CD4-positive, alpha-beta T cell treated with Interleukin-17A for 4 hours (primary cell): Measurements from ENCODE around the gene MSI2.

Source experiments
- DNase-seq: peaks from one replicate; pipeline ENCODE4 v3.0.0-alpha.2; 2020; ENCODE audit warnings: mixed read lengths

MSI2 gene

DNA sequence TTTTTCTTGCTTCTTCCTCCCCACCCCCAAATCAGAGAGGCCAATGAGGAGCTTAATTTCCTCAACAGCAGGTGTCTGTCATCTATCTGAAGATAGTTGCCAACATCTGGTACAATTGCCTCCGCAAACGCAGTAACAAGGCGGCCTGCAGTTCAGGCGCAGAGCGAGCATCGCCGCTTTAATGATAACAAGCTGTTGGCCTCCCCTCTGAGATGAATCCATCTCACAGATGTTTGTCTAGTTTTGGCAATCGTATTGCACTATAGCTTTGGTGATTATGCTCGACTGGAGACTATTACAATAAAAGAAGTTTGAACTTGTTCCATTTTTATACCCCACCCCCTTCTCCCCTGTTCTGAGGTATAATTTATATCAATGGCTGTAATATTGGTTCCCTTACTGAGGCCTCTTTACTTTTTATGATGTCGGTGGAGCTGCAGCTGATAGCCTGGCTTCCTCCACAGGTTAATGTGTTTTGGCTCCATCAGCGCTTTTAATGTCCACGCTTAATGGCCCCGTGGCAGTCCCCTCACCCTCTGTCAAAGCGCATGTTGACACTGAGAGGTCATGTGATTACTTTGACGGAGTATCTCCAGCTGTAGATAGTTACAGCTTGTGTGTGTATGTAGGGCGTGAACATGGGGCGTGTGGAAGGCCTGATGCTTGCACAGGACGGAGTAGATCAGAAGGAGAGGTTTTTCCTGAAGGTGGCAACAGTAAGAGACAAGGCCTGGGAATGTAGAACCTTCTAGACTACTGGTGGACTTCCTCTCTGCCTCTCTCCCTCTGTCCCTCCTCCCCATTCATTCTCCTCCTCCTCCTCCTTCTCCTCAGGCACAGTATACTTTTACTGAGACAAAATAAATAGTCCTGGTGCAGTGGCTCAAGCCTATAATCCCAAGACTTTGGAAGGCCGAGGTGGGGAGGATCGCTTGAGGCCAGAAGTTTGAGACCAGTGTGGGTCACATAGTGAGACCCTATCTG is 164.7 kb downstream of the MSI2 start:
- DNase-seq = no peak

DNA sequence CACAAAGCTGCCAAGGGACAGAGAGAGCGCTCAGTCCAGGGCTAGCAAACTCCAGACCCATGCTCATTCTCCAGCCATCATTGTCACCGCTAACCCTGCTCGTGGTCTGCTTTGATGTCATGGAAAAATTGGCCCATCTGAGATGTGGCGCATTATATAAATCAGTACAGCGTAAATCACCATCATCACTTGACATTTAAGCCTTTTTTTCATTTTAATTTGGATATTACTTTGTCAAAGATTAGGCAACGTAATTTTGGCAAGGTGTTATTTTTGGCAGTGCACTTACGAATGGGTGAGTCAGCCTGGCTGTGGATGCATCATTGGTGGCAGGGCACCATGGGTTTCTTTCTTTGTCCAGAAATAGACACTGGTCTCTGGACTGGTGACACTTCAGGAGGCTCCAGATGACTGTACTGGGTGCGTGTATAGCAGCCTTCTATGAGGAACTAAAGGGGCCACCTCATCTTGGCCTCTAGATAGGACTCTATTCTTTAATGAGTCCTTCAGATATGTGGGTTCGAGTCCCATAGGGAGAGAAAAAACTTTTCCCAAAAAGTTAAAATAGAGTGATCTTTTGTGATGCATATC is 166.3 kb downstream of the MSI2 start:
- DNase-seq = no peak

DNA sequence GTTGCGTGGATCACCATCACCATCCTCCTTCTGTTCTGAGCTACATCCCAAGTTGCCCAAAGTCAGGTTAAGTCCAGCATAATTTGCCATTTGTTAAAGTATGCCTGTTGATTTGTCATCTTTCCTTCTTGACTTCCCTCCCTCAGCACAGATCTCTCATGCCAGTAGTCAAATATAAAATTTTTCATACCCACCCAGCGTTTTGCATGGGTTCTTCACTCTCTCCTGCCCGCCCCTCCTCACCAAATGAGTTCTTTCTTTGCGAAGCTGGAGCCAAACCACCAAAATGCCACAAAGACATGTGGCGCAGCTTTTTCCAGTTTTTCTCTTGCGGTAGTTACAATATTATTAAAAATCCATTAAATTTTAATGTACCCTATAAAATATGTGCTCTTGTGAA is 167.2 kb downstream of the MSI2 start:
- no peak for DNase-seq

DNA sequence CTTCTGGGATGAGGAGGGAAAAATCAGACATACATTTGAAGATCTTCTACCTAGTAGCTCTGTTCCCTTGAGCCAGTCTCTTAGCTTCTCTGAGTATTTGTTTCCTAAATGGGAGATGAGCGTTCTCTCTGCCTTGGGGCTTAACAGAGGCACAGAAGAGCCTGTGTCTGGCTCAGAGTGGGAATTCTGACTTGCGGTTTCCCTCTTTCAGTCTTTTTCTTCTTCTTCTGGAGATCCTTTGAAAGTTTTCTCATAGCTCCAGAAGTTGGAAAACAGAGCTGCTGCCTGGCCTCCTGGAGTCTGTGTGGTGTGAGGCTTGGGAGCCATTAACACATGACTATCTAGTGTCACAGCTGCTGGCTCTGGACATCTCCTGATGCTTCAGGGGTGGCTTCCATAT is 167.9 kb downstream of the MSI2 start:
- no peak for DNase-seq

DNA sequence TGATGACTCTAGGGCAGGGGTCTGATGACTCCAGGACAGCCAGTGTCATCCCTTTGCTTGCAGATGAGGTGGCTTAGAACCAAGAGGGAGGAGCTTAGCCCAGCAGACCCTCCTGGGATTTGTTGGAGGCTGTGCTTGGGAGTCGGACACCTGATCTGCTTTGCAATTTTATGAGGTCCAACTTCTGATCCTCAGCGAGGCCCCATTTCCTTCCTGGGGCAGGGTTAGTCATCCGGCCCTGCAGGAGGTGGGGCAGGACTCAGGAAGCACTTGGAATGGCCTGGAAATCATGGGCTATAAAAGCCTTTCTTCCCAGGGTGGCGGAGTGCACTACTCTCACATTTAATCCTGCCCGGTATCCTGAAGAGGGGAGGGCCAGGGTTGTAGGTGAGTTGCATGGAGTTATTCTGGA is 168.5 kb downstream of the MSI2 start:
- no peak for DNase-seq

DNA sequence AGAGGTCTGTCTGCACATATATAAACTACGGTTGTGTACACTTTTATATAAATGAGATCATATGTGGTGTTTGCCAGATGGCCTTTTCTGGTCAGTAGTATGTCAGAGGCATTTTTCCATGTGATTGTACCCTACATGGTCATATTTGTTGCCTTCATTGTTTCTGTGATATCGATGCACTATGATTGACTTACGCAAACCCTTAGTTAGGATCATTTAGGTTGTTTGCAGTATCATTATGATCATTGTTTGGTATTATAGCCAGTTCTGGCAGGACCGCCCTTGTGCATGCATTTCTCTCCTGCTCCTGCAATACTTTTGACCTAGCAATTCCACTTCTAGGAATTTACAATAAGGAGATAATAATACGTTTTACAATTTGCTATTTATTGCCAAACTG is 169.1 kb downstream of the MSI2 start:
- DNase-seq = no peak

DNA sequence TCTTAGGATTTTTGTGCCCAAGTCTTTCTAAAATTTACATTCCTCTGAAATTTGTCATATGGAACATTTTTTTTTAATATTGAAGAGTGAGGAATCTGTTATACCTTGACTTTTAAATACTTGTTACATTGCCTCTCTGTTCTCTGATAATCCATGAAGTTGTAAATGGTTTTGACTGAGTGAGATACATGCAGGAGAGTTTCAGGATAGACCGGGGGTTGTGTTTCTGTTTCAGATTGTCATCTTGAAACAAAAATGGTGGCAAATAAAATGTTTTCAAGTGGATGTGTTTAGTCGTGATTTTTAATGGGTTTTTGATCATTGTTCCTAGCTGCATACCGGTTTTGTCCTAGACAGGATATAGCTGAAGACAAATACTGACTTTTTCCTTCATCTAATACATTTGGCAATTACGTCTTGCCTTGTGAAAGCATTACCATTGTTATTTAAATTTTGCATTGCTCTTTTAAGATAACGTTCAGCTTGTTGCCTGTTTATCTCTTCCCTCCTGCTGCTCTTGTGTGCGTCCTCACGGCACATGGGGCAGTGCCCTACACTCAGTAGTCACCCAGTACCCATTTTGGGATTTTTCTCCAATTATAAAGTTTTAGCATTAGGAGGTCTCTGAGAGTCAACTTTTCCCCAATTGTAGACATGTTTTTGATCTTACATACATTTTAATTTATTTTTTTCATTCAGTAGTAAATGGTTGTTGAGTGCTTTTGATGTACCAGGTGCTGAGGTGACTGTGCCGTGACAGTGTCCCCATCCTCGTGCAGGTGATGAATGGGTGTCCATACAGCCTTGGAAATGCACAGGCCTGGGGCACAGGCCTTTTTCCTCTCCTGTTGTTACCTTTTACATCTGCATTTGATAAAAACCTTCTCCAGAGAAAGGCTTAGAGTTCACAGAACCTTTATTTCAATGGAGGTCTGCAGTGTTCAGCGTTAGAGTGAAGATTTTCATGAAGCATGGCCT is 169.9 kb downstream of the MSI2 start:
- DNase-seq = no peak

DNA sequence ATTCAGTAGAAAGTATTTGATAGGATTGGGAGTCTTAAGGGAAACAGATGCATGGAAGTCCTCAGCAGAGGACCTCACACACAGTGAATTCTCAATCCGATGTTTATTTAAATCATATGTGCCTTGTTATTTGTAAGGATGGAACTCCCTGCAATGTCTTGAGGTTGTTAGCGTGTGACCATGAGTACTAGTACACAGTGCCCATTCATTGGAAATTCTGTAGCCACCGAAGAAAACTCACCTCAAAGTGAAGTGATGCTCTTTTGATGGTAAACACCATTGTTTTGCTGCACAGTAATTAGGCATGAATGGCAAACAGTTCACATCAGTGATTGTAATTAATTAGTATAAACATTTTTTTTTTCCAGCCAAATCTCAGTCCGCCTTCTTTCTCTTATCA is 173.6 kb downstream of the MSI2 start:
- DNase-seq = no peak

DNA sequence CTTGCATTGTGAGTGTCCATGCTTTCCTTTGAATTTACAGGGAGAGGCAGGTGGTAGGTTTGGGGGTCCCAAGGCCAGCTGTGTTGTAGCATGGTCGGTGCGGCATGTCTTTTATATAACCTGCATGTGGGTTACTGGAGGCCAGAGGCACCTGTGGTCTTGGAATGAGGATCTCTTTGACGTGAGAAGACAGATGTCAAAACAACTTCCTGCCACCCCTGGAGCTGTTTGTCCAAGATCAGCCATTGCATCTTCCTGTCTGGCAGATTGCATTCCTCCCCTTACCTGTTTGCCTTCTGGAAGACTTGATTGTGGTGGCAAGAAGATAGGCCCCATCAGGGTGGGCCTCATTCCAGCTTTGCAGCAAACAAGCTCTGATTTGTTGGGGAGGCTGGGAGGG is 175.1 kb downstream of the MSI2 start:
- DNase-seq = no peak

DNA sequence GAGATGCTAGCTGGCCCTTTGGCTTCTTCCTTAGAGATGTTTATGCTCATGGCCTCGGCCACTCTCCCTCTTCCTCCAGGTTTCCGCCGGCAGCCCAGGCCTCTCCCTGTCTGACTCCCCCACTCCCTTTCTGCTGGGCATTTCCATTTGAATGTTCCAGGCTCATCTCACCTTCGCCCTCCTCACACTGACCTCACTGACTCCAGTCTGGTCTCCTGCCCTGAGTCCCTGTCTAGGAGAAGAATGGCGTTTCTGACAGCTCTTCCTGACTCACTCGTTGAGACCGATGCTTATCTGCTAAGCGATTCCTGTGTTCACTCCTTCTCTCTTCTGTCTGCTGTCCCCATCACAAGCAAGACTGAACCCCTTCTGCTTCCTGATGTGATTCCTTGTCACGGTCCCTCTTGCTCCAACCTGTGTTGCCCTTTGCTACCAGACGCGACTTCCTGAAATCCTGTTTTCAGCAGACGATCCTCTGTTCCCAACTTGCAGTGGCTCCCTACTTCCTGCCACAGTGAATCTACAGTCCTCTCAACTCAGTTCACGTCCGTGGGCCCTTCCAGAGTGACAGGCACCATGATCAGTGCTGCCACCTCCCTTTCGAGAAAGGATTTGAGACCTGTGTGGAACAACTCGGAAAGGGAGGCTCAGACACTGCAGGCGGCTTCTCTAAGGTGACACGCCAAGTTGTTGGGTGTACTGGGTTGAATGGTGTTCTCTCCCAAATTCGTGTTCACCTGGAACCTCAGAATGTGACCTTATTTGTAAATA is 176.4 kb downstream of the MSI2 start:
- DNase-seq = no peak

DNA sequence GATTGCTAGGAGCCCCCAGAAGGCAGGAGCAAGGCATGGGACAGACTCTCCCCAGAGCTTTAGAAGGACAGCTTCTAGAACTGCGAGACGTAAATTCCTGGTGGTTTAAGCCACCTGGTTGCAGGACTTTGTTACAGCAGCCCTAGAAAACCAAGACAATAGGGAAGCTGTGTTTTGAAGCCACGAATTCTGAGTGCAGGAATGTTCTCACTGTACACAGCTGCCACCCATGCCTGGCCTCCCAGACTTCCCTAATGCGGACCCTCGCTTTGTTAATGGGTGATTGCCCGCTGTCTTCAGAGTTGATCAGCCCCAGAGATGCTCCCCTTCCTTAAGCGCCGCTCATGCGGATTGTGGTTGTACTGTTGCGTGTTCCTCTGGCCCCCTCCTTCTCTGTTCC is 177.1 kb downstream of the MSI2 start:
- DNase-seq = no peak

DNA sequence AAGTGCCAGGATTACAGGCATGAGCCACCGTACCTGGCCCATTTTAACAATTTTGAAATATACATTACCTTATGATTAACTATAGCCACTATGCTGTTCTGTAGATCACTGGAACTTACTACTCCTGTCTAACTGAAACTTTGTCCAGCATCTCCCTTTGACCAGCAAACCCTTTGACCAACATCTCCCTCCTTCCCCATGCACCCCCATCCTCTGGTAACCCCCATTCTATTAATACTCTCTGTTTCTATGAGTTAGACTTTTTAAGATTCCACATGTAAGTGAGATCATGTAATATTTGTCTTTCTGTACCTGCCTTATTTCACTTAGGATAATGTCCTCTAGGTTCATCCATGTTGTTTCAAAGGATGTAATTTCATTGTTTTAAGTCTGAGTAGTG is 178.0 kb downstream of the MSI2 start:
- DNase-seq = no peak

DNA sequence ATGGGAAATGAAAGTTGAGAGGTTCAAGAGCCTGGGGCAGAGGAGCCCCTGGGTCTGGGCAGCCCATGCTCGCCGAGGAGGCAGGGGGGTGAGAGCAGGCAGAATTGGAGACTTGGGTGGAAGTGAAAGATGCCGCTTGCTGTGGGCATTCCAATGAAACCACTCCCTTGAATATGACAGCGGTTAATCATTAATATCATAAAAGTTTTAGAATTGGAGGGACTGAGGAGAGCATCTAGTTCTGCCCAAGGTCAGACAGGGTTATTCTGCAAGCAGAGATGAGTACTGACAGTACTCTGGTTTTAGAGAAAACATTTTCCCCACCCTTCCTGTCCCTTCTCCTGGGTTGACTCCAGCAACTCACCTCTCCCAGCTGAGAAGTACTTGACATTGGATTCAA is 180.2 kb downstream of the MSI2 start:
- no peak for DNase-seq

DNA sequence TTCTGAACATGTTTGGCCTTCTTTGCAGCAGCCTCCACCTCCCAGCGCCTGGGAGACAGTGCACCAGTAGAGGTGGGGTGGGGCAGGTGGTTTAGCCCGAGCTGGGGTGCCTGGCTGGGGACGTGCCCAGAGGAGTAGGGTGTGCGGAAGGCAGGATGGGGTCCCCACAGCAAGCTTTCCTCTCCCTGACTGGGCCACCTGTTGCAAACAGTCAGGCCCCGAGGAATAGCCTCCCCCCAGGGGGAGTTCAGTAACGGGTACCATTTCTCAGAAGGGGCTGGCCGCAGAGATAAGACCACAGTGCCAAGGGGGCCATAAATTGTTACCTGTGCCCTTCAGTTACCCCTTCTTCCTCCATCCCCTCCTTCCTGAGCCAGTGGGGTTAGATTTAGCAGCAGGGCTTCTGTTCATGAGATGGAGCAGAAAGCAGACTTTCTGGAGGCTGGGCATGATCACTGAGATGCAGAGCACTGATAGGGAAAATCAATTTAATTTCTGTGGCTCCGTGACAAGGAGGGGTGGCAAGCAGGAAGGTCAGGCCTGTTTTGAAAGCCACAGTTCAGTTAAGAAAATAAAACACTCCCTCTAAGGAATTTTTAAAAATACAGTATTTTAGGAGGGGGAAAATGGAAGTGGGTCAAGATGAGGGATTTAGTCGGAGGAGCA is 181.9 kb downstream of the MSI2 start:
- no peak for DNase-seq

DNA sequence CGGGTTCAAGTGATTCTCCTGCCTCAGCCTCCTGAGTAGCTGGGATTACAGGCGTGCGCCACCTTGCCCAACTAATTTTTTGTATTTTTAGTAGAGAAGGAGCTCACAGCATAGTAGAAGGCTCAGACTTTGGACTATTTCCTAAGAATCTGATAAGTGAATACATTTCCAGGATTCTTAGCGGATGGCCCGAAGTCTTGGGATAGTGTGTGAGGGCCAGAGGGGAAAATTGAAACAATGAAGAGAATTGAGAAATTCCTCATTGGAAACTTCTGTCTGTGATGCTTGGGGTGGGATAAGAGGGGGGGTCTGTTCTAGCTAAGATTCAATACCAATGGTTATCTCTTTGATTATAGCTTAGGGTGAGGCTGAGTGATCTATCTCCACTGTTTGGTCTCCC is 183.3 kb downstream of the MSI2 start:
- DNase-seq = no peak

DNA sequence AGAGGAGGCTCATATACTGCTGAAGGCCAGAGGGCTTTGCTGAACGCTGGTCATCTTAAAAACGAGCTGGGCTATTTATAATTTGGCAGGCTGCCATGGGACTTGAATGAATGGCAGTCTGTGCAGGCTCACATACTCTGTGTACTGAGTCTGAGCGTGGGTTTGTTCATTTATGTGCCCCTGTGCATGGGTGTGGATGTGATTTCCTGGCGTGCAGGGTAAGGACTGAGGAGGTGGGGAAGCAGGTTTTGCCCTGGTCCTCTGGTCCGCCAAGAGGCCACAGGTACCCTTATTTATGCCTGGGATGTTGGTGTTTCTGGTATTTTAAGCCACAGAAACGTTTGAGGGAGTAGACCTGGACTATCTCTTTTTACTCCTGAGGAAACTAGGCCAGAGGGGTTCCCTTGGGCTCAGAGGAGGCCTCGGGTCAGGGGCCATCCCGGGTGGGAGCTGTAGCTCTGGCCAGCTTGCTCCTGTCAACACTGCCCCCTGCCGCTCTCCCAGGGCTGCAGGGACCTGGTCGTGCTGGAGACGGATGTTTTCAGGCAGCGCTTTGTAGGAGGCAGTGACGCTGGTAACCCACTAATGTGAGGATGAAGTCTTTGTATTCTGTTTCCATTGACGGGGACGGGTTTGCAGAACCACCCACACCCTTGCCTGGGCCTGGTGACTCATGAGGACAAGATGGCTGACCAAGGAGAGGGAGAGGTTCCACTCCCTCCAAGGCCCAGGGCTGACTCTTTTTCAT is 184.4 kb downstream of the MSI2 start:
- DNase-seq = peak; percentile 72

DNA sequence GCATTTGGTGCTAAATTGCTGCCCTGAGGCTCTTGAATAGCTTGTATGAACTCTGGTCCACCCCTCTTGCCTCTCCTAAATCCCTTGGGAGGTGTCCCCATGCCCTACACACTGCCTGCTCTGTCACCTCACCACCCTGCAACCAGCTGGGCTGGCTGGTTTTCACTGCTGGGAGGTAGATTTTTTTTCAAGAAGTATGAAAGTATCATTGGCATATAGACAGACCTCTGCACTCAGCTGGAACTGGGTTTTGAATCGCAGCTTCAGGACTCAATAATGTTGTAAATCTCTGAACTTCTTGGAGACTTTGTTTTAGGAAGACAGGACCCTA is 184.9 kb downstream of the MSI2 start:
- no peak for DNase-seq

DNA sequence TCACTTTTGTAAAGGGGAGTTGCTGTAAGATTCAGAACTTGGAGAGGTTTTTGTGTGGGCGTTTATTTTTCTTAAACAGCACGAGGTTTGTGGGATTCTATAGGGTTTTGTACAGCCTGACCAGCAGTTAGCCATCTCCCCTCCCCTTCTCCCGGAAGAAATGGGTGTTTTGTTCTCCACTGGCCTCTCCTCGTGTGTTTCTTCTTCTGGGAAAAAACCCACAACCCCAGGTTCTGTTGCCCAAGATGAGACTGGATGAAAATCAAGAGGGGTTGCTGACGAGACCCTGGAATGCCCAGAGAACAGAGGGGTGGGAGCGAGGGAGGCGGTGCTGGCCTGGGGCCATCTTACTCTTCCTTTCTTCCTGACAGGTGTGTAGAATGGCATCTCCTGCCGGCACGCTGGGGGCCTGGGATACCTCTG is 186.1 kb downstream of the MSI2 start:
- DNase-seq = no peak

DNA sequence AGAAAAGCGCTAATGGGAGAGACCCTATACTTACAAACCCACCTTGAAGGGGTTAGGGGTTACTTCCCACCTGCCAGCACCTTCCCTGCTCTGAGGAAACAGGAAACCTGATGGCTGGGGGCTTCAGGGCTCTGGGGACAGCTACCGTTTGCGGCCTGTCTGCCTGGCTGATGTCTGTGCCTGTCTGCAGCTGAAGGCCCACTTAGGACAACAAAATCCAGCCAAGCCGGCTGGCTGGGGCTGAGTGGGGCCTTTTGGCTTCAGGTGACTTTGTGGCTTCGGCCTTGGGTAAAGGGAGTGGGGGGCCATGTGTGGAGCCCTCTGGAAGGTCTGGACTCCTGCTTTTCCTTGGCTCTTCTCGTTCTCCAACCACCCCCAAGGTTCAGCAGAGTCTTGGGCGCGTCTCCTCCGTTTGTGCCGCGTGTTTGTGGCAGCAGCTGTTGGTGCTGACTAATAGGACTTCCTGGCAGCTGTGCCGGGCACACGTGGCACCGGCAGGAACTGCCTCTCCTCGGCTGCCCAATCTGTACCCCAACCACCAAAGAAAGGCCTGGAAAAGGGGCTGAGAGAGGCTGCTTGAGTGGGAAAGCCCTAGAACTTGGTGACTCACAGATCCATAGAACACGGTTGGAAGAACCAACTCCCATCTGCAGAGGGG is 186.7 kb downstream of the MSI2 start:
- DNase-seq = peak; percentile 72

DNA sequence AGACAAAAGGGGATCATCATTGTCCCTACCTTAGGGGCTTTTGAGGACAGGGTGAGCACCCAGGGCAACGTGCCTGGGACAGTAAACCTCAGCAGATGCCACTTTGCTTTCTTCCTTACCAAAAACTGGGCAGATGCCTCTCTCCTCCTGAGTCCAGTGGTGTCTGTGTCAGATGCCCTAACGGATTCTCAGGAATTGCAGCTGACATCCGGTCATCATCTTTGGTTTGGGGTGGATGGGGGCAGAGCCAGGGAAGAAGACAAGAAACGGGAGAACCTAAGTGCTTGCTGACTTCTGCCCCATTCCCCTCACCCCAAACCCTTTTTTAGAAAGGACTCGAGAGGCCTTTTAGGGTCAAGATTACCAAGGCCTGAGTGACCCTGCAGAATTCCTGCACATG is 187.5 kb downstream of the MSI2 start:
- no peak for DNase-seq
